HTERT RPE-1 (cell line): ENCODE measurements around the gene KRT34.

Experiments
- in situ Hi-C: fragments of 300-500 bp; cut with MboI; formaldehyde crosslinking; loops from 4 replicates; pipeline ENCODE4 v1.14.3; 2020; ENCODE audit warnings: low sequenced_read_pairs

The KRT34 gene

GRCh38 chr17:41333836-41334235, 48.3 kb downstream of the KRT34 start:
- in situ Hi-C loops, result no loop called here

GRCh38 chr17:41333098-41333497, 49.0 kb downstream of the KRT34 start:
- in situ Hi-C loops, result no loop called here

- in situ Hi-C loops, result no loop called here
Measured at GRCh38 chr17:41332239-41332638, 49.9 kb downstream of the KRT34 start.

GRCh38 chr17:41331606-41332005, 50.5 kb downstream of the KRT34 start:
- in situ Hi-C loops, result no loop called here

- in situ Hi-C loops, result no loop called here
Measured at GRCh38 chr17:41329279-41329948, 52.7 kb downstream of the KRT34 start.

GRCh38 chr17:41328207-41328606, 53.9 kb downstream of the KRT34 start:
- in situ Hi-C loops, result no loop called here
